Adrenal gland (tissue), 12 donors: ENCODE data around the gene ANO6. TPM values are rescaled to one million over a fixed set of nuclear protein-coding genes. Genes with fewer than 3 reads are reported as not detected.
A peak's percentile ranks its signal among the peaks of the same experiment; 100 is the strongest.
"Not testable (repeated sequence)": the region's sequence is repeated elsewhere in the genome, so short reads cannot be mapped to it uniquely, and the experiment has no call there.

Experiments
- DNase-seq, 7 donors: peaks; one replicate each; pipeline ENCODE4 v3.0.0-alpha.2; 2019 to 2020
- H3K27ac ChIP-seq, 5 donors: fragments of 200-600 bp; sonication (generic) in 4 of 5; 1 replicate in 3 of 5; 2 replicates in 2 of 5; pipeline versions ENCODE4 v1.5.1 to v1.8.0; 2016 to 2020; ENCODE audit warnings: mild to moderate bottlenecking in 1 of 5
- H3K27me3 ChIP-seq: fragments of 200-600 bp; 2 replicates; pipeline ENCODE4 v1.8.0; 2021
- H3K36me3 ChIP-seq, 2 donors: fragments of 200-600 bp; replicated peaks in 1 of 2; 1 replicate in 1 of 2; 2 replicates in 1 of 2; pipeline versions ENCODE4 v1.5.1 to v1.8.0; 2018 to 2022
- H3K4me1 ChIP-seq, 2 donors: fragments of 200-600 bp; replicated peaks in 1 of 2; 1 replicate in 1 of 2; 2 replicates in 1 of 2; pipeline versions ENCODE4 v1.5.1 to v1.8.0; 2018 to 2021
- H3K4me3 ChIP-seq, 4 donors: fragments of 200-600 bp; sonication (generic) in 3 of 4; one replicate each; pipeline ENCODE4 v1.5.1; 2016 to 2018
- H3K9me3 ChIP-seq, 3 donors: fragments of 200-600 bp; sonication (generic) in 1 of 3; replicated peaks in 1 of 3; 1 replicate in 2 of 3; 2 replicates in 1 of 3; pipeline versions ENCODE4 v1.5.1 to v1.8.0; 2016 to 2021
- CTCF ChIP-seq, 6 experiments: fragments of 450-650 bp in 4 of 6; fragments of 200-600 bp in 2 of 6; sonication (generic) in 1 of 6; IDR thresholded peaks; 1 replicate in 5 of 6; 2 replicates in 1 of 6; pipeline versions ENCODE4 v1.5.1 to v1.8.0; 2016 to 2021; ENCODE audit warnings: antibody characterized with exemption in 6 of 6, mild to moderate bottlenecking in 2 of 6, moderate library complexity in 1 of 6
- POLR2A ChIP-seq, 2 donors: fragments of 450-650 bp; IDR thresholded peaks; one replicate each; pipeline ENCODE4 v1.6.1; 2017; ENCODE audit warnings: antibody characterized with exemption in 2 of 2, mild to moderate bottlenecking in 2 of 2, moderate library complexity in 1 of 2
- WGBS, 4 donors: extraction: QIAGEN DNeasy Blood & Tissue Kit in 2 of 4; methylation state at CpG; one replicate each; pipeline versions ENCODE4 v1.1.5 to v1.1.7; 2013 to 2017; 5-methylcytosine and 5-hydroxymethylcytosine counted together
- intact Hi-C, 2 donors: fragments of 100-400 bp; cut with DNase I; formaldehyde crosslinking; loops; one replicate each; pipeline versions ENCODE4 v1.14.1 to v1.15.0; 2022 to 2023
- polyA plus RNA-seq, 3 donors: library from polyadenylated mRNA; stranded (reverse); fragments of 200-250 nt in 2 of 3; fragments of 350-450 nt in 1 of 3; fragmentation: Illumina TruSeq in 1 of 3; extraction: RNeasy Lipid Tissue Mini Kit (QIAGEN cat#74804) in 1 of 3; gene quantifications; one replicate each; pipeline ENCODE4 v1.2.3, GENCODE V29; 2013 to 2014
- total RNA-seq, 9 donors: library from RNA; depleted of rRNA in 4 of 9; stranded (reverse); fragments of >200 nt in 4 of 9; fragments of 120-200 nt in 1 of 9; fragmentation: NEBNext Ultra II Directional in 1 of 9; extraction: Animal tissue kit (Norgen Biotek cat#: 25700) in 1 of 9; gene quantifications; one replicate each; pipeline versions ENCODE4 v1.1.0 to v1.2.4, GENCODE V29; 2013 to 2023
- donor health status: healthy with polysubstance abuse.
- donor health status: Bipolar disorder and iron deficiency.
- donor health status: DM: yes; HTN: yes; CAD: no.
- donor health status: DM: no; HTN: no; CAD: no.
- donor health status: DM: no; HTN: no; CAD: no.
- donor health status: DM: yes; HTN: yes; CAD: no.

ANO6 gene
- total and polyA plus RNA-seq, 12 donors: 7.5 to 92.3 (median 54.4) TPM

- TF ChIP-seq CTCF (IDR thresholded peaks at IDR 0.05) (peak; percentile 15 to 74 (median 67)), POLR2A (IDR thresholded peaks at IDR 0.05) (no peak)
- DNase-seq: peak in 6 of 7 donors; percentile 21 to 46 (median 34)
- intact Hi-C loops: loop anchor here (5.0 to 10.0 kb wide), 3 partner anchors 171 to 214 kb away; partner anchors contain the start of gene ANO6 (in 1 of the 2)
- Histone ChIP-seq H3K36me3 (peaks cover 0 to 22% of the 10 kb centered on the region in 2 donors), H3K4me1 (no peaks in the 10 kb centered on the region), H3K9me3 (no peaks in the 10 kb centered on the region), H3K4me3 (no peak overlapping the region), H3K27me3 (no peaks in the 10 kb centered on the region), H3K27ac (no peak overlapping the region)
- 9 to 30% (median 17%) methylated on average over 1 of the region's 1 CpG for WGBS, 4 donors
Observed at GRCh38 chr12:45388545-45388944, 172.7 kb downstream of the ANO6 start.

- DNase-seq: no peak
- peaks cover 0 to 20% of the 10 kb centered on the region in 2 donors for H3K36me3 ChIP-seq
- no peaks in the 10 kb centered on the region for H3K9me3 ChIP-seq
- 82 to 91% (median 84%) methylated on average over 3 of the region's 3 CpGs for WGBS, 4 donors
- H3K4me1 ChIP-seq: no peaks in the 10 kb centered on the region
- intact Hi-C loops: loop anchor here (5.0 to 10.0 kb wide), 3 partner anchors 172 to 215 kb away; partner anchors contain the start of gene ANO6 (in 1 of the 2)
- no peaks in the 10 kb centered on the region for H3K27me3 ChIP-seq
- TF ChIP-seq POLR2A (IDR thresholded peaks at IDR 0.05) (no peak), CTCF (IDR thresholded peaks at IDR 0.05) (no peak)
- H3K27ac ChIP-seq: no peak overlapping the region
- no peak overlapping the region for H3K4me3 ChIP-seq
Observed at GRCh38 chr12:45389426-45389825, 173.5 kb downstream of the ANO6 start.

GRCh38 chr12:45397499-45397898, 181.6 kb downstream of the ANO6 start:
- DNase-seq, intact Hi-C loops, H3K4me1 ChIP-seq, H3K36me3 ChIP-seq, H3K9me3 ChIP-seq, H3K27me3 ChIP-seq, H3K4me3 ChIP-seq, H3K27ac ChIP-seq: not testable (repeated sequence)
- WGBS, 4 donors: 98 to 100% (median 100%) methylated on average over 4 of the region's 4 CpGs

- H3K4me1 ChIP-seq: no peaks in the 10 kb centered on the region
- no peaks in the 10 kb centered on the region for H3K27me3 ChIP-seq
- no peak overlapping the region for H3K27ac ChIP-seq
- H3K4me3 ChIP-seq: no peak overlapping the region
- peaks cover 0 to 10% of the 10 kb centered on the region in 2 donors for H3K36me3 ChIP-seq
- H3K9me3 ChIP-seq: no peaks in the 10 kb centered on the region
- DNase-seq: no peak
- 82 to 94% (median 89%) methylated on average over 4 of the region's 4 CpGs for WGBS, 4 donors
- intact Hi-C loops: no loop called here
- TF ChIP-seq CTCF (IDR thresholded peaks at IDR 0.05) (no peak), POLR2A (IDR thresholded peaks at IDR 0.05) (no peak)
Observed at GRCh38 chr12:45398552-45398951, 182.7 kb downstream of the ANO6 start.

GRCh38 chr12:45400991-45401390, 185.1 kb downstream of the ANO6 start:
- no peak overlapping the region for H3K4me3 ChIP-seq
- intact Hi-C loops: no loop called here
- DNase-seq: no peak
- H3K27ac ChIP-seq: no peak overlapping the region
- H3K27me3 ChIP-seq: no peaks in the 10 kb centered on the region
- H3K9me3 ChIP-seq: no peaks in the 10 kb centered on the region
- H3K4me1 ChIP-seq: peaks cover 0 to 8% of the 10 kb centered on the region in 2 donors
- 81 to 90% (median 88%) methylated on average over 2 of the region's 2 CpGs for WGBS, 4 donors
- TF ChIP-seq CTCF (IDR thresholded peaks at IDR 0.05) (no peak), POLR2A (IDR thresholded peaks at IDR 0.05) (no peak)
- H3K36me3 ChIP-seq: peaks cover 0 to 14% of the 10 kb centered on the region in 2 donors
